Measurements from ENCODE around the gene PPP1R3G.

- TF ChIP-seq, protein P1, sequence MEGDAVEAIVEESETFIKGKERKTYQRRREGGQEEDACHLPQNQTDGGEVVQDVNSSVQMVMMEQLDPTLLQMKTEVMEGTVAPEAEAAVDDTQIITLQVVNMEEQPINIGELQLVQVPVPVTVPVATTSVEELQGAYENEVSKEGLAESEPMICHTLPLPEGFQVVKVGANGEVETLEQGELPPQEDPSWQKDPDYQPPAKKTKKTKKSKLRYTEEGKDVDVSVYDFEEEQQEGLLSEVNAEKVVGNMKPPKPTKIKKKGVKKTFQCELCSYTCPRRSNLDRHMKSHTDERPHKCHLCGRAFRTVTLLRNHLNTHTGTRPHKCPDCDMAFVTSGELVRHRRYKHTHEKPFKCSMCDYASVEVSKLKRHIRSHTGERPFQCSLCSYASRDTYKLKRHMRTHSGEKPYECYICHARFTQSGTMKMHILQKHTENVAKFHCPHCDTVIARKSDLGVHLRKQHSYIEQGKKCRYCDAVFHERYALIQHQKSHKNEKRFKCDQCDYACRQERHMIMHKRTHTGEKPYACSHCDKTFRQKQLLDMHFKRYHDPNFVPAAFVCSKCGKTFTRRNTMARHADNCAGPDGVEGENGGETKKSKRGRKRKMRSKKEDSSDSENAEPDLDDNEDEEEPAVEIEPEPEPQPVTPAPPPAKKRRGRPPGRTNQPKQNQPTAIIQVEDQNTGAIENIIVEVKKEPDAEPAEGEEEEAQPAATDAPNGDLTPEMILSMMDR (IDR thresholded peaks at IDR 0.05): no peak
- TF ChIP-seq EZH2 (IDR thresholded peaks at IDR 0.05; ENCODE audit: borderline replicate concordance, insufficient read depth, low read depth, low read length, poor library complexity, severe bottlenecking): no peak
Observed at GRCh38 chr6:5042436-5042835, 42.7 kb upstream of the PPP1R3G start.
